B cell (primary cell): Measurements from ENCODE around the gene GMPR2. TPM values are rescaled to one million over a fixed set of nuclear protein-coding genes. Genes with fewer than 3 reads are reported as not detected.

ENCODE experiments used
- ATAC-seq: fragments of 200-7000 bp; cut with Tn5 transposase; one replicate; pipeline ENCODE4 v1.10.0; 2021; ENCODE audit warnings: low read depth, mild to moderate bottlenecking, moderate number of reproducible peaks, moderate library complexity
- CTCF ChIA-PET: fragments of 350-600 bp; sonication (Branson Sonifier 250); formaldehyde crosslinking; loops from one replicate; lab custom pipeline; 2021; ENCODE audit warnings: antibody characterized with exemption, inconsistent platforms; lab: Charles Lee
- POLR2A ChIA-PET: fragments of 350-600 bp; sonication (Branson Sonifier 250); formaldehyde crosslinking; loops from one replicate; lab custom pipeline; 2021; ENCODE audit warnings: antibody characterized with exemption; lab: Charles Lee
- DNase-seq: peaks from one replicate; pipeline ENCODE4 v3.0.0; 2013
- H2AFZ ChIP-seq: 2 replicates; pipeline ENCODE4 v1.6.1; 2012; ENCODE audit warnings: mild to moderate bottlenecking, low read depth, low read length; ENCODE audit not compliant: insufficient read depth, poor library complexity, severe bottlenecking
- H3K27ac ChIP-seq, 2 donors: 1 replicate in 1 of 2; 2 replicates in 1 of 2; pipeline ENCODE4 v1.5.1; 2012 to 2013; ENCODE audit warnings: low read length in 2 of 2, mild to moderate bottlenecking in 2 of 2, moderate library complexity in 1 of 2
- H3K27me3 ChIP-seq, 4 experiments: fragments of 200-600 bp in 1 of 4; sonication (generic) in 1 of 4; replicated peaks in 1 of 4; 1 replicate in 2 of 4; 2 replicates in 2 of 4; pipeline versions ENCODE4 v1.6.1 to v1.7.0; 2013 to 2016; ENCODE audit warnings: low read length in 3 of 4, mild to moderate bottlenecking in 2 of 4, mixed read lengths in 1 of 4, moderate library complexity in 1 of 4; ENCODE audit not compliant: insufficient read depth in 4 of 4, control insufficient read depth in 3 of 4; ENCODE audit errors: control extremely low read depth in 1 of 4
- H3K36me3 ChIP-seq, 2 experiments: replicated peaks in 1 of 2; 1 replicate in 1 of 2; 2 replicates in 1 of 2; pipeline versions ENCODE4 v1.6.1 to v1.7.1; 2013; ENCODE audit warnings: low read length in 1 of 2; ENCODE audit not compliant: insufficient read depth in 2 of 2, control insufficient read depth in 1 of 2; ENCODE audit errors: control extremely low read depth in 1 of 2, extremely low read depth in 1 of 2
- H3K4me1 ChIP-seq, 2 donors: fragments of 200-600 bp in 1 of 2; sonication (generic) in 1 of 2; 1 replicate in 1 of 2; 2 replicates in 1 of 2; pipeline versions ENCODE4 v1.5.1 to v1.6.1; 2013 to 2017; ENCODE audit warnings: low read length in 2 of 2; ENCODE audit not compliant: control insufficient read depth in 2 of 2, insufficient read depth in 2 of 2
- H3K4me2 ChIP-seq: replicated peaks from 2 replicates; pipeline ENCODE3; 2012; ENCODE audit warnings: mild to moderate bottlenecking, low read depth, low read length; ENCODE audit not compliant: poor library complexity, severe bottlenecking
- H3K4me3 ChIP-seq, 5 experiments: fragments of 200-600 bp in 1 of 5; sonication (generic) in 1 of 5; 1 replicate in 3 of 5; 2 replicates in 2 of 5; pipeline versions ENCODE4 v1.5.1 to v1.7.0; 2011 to 2016; ENCODE audit warnings: low read length in 4 of 5, mild to moderate bottlenecking in 4 of 5, low read depth in 2 of 5, control low read depth in 1 of 5, moderate library complexity in 1 of 5; ENCODE audit not compliant: insufficient read depth in 1 of 5; ENCODE audit errors: control extremely low read depth in 1 of 5, extremely low read depth in 1 of 5
- H3K79me2 ChIP-seq: fragments of 200-600 bp; sonication (generic); one replicate; pipeline ENCODE4 v1.6.0; 2016; ENCODE audit warnings: low read length; ENCODE audit not compliant: control insufficient read depth, insufficient read depth
- H3K9ac ChIP-seq: fragments of 200-600 bp; sonication (generic); 2 replicates; pipeline ENCODE4 v1.6.1; 2017; ENCODE audit warnings: mild to moderate bottlenecking, low read length, moderate library complexity
- H3K9me3 ChIP-seq, 3 donors: one replicate each; pipeline versions ENCODE4 v1.6.1 to v1.7.1; 2013; ENCODE audit warnings: low read length in 2 of 3; ENCODE audit not compliant: control insufficient read depth in 2 of 3, insufficient read depth in 1 of 3; ENCODE audit errors: control extremely low read depth in 1 of 3
- H4K20me1 ChIP-seq: 2 replicates; pipeline ENCODE4 v1.6.0; 2012; ENCODE audit warnings: mild to moderate bottlenecking, low read length; ENCODE audit not compliant: insufficient read depth, control insufficient read depth, poor library complexity, severe bottlenecking
- H3K27ac Mint-ChIP-seq: one replicate; pipeline ENCODE4 v1.8.0; 2021; ENCODE audit warnings: mixed read lengths
- H3K27me3 Mint-ChIP-seq: one replicate; pipeline ENCODE4 v1.8.0; 2021; ENCODE audit warnings: mixed read lengths
- H3K4me1 Mint-ChIP-seq: one replicate; pipeline ENCODE4 v1.8.0; 2021; ENCODE audit warnings: mixed read lengths
- H3K4me3 Mint-ChIP-seq: one replicate; pipeline ENCODE4 v1.8.0; 2021; ENCODE audit warnings: mixed read lengths
- H3K9me3 Mint-ChIP-seq: one replicate; pipeline ENCODE4 v1.8.0; 2022; ENCODE audit warnings: mixed read lengths; ENCODE audit not compliant: insufficient read depth
- EZH2 ChIP-seq: IDR thresholded peaks from 2 replicates; pipeline ENCODE4 v1.6.1; 2012; ENCODE audit warnings: borderline replicate concordance, low read depth, mild to moderate bottlenecking, moderate library complexity, low read length; ENCODE audit not compliant: insufficient read depth, poor library complexity, severe bottlenecking
- WGBS: methylation state at CpG from one replicate; pipeline ENCODE4 v1.1.5; 2013; ENCODE audit warnings: missing lambda C conversion rate; ENCODE audit not compliant: insufficient coverage; 5-methylcytosine and 5-hydroxymethylcytosine counted together
- intact Hi-C: fragments of 100-400 bp; cut with micrococcal nuclease; formaldehyde crosslinking; loops from one replicate; pipeline ENCODE4 v1.10.0; 2022
- polyA plus RNA-seq: library from polyadenylated mRNA; depleted of rRNA; stranded (reverse); fragments of >200 nt; gene quantifications from 2 replicates; pipeline ENCODE4 v1.2.3, GENCODE V29; 2012
- total RNA-seq, 2 donors: library from RNA; stranded (reverse); fragments of 120-200 nt in 1 of 2; gene quantifications; 1 replicate in 1 of 2; 2 replicates in 1 of 2; pipeline versions ENCODE4 v1.2.3 to v1.2.4, GENCODE V29; 2013 to 2022
- TF ChIP-seq, protein P1 (sequence below): fragments of 200-600 bp; IDR thresholded peaks from one replicate; pipeline ENCODE4 v1.8.0; 2022; ENCODE audit warnings: antibody characterized with exemption, mild to moderate bottlenecking

The GMPR2 gene
- total and polyA plus RNA-seq, 2 donors (not counting 1 experiment from before 2014, with no cell fraction given): 39.7 to 58.7 TPM

DNA sequence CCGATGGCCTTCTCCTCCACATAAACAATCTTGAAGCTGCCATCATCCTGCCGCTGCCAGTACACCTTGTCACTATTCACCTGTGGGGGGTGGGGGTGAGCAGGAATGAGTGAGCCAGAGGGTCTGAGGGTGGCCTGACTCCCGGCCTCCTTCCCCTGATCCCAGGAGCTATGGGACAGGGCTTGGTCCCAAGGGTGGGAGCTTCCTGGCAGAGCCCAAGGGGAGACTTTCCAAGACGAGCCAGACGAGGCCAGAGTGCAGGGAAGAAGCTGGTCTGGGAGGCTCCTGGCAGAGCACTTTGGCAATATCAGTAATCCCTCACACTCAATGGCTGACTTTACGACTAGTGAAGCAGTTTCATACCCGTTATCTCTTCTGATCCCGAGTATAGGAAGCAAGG, 22.7 kb downstream of the GMPR2 start:
- Histone ChIP-seq H3K4me3 (no peak overlapping the region), H4K20me1 (no peaks in the 10 kb centered on the region), H3K27ac (no peak overlapping the region), H3K79me2 (no peaks in the 10 kb centered on the region), H3K4me2 (no peak overlapping the region), H3K27me3 (no peaks in the 10 kb centered on the region), H2AFZ (no peak overlapping the region), H3K36me3 (peaks cover 0 to 28% of the 10 kb centered on the region in 2 experiments), H3K9ac (no peak overlapping the region), H3K4me1 (no peaks in the 10 kb centered on the region), H3K9me3 (no peaks in the 10 kb centered on the region)
- ChIA-PET POLR2A (no interaction called here), CTCF (interaction anchor here (0.6 kb wide), 1 partner anchor 9 kb away, joined by 3 read pairs; no protein-coding TSS in a partner anchor)
- no peak overlapping the region for H3K27ac Mint-ChIP-seq
- H3K4me3 Mint-ChIP-seq: no peak overlapping the region
- no peaks in the 10 kb centered on the region for H3K9me3 Mint-ChIP-seq
- no peak for ATAC-seq
- no peaks in the 10 kb centered on the region for H3K27me3 Mint-ChIP-seq
- intact Hi-C loops: no loop called here
- WGBS: 97% methylated on average over 6 of the region's 8 CpGs
- DNase-seq: no peak
- H3K4me1 Mint-ChIP-seq: no peaks in the 10 kb centered on the region
- TF ChIP-seq, protein P1, sequence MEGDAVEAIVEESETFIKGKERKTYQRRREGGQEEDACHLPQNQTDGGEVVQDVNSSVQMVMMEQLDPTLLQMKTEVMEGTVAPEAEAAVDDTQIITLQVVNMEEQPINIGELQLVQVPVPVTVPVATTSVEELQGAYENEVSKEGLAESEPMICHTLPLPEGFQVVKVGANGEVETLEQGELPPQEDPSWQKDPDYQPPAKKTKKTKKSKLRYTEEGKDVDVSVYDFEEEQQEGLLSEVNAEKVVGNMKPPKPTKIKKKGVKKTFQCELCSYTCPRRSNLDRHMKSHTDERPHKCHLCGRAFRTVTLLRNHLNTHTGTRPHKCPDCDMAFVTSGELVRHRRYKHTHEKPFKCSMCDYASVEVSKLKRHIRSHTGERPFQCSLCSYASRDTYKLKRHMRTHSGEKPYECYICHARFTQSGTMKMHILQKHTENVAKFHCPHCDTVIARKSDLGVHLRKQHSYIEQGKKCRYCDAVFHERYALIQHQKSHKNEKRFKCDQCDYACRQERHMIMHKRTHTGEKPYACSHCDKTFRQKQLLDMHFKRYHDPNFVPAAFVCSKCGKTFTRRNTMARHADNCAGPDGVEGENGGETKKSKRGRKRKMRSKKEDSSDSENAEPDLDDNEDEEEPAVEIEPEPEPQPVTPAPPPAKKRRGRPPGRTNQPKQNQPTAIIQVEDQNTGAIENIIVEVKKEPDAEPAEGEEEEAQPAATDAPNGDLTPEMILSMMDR: no peak
- no peak for TF ChIP-seq EZH2

DNA sequence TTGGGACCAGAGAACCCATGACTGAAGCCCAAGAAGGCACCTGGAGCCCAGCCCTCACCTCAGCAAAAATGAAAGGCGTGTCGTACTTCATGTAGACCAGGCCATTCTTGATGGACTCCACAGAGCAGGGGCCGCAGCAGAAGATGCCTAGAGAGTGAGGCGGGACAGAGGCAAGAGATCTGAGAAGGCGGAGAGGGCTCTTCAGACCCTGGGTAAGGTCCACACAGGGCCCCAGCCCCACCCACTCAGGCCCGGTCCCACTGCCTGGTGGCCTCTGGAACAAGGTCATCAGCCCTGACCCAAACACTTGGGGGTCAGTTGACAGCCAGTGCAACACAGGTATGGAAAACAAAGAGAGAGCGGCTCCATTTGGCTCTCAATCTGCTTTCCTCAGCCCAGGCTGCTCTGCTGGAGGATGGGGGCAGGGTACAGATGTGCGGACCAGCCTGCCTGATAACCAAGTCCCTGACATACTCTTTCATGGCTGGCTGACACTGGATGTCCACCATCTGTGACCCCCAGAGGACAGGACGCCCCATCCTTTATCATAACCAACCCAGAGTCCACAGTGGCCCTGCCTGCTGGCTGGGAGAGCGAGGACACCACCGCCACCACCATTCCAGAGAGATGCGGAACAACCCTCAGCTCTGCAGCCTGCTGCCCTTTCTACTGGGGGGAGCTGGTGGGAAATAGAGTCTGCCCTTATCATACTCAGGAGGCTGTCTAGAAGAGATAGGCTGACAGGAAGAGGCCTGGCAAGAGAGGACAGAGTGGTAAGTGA, 23.4 kb downstream of the GMPR2 start:
- Histone ChIP-seq H3K4me1 (no peaks in the 10 kb centered on the region), H3K79me2 (no peaks in the 10 kb centered on the region), H3K4me3 (no peak overlapping the region), H3K36me3 (peaks cover 0 to 28% of the 10 kb centered on the region in 2 experiments), H3K27ac (no peak overlapping the region), H3K9me3 (no peaks in the 10 kb centered on the region), H3K4me2 (no peak overlapping the region), H2AFZ (no peak overlapping the region), H3K9ac (no peak overlapping the region), H4K20me1 (no peaks in the 10 kb centered on the region), H3K27me3 (no peaks in the 10 kb centered on the region)
- POLR2A ChIA-PET: no interaction called here
- no peaks in the 10 kb centered on the region for H3K27me3 Mint-ChIP-seq
- intact Hi-C loops: no loop called here
- no peak for DNase-seq
- no peaks in the 10 kb centered on the region for H3K4me1 Mint-ChIP-seq
- H3K27ac Mint-ChIP-seq: no peak overlapping the region
- 94% methylated on average over 8 of the region's 12 CpGs for WGBS
- no peak overlapping the region for H3K4me3 Mint-ChIP-seq
- CTCF ChIA-PET: interaction anchor here (0.6 to 0.8 kb wide), 2 partner anchors 9 to 34 kb away, joined by 3 read pairs; no protein-coding TSS in a partner anchor
- ATAC-seq: no peak
- TF ChIP-seq, protein P1: no peak
- TF ChIP-seq EZH2: no peak
- H3K9me3 Mint-ChIP-seq: no peaks in the 10 kb centered on the region
